OCI-LY7 (cell line): Measurements from ENCODE around the gene ANKS1B. TPM values are rescaled to one million over a fixed set of nuclear protein-coding genes. Genes with fewer than 3 reads are reported as not detected.

Source experiments
- BruUV-seq: library from RNA; stranded (reverse); fragments of 400-500 nt; replicated peaks from 2 replicates; lab custom pipeline; 2021; lab: Mats Ljungman, UMichigan
- CTCF ChIA-PET: fragments of 300-600 bp; sonication (Branson Sonifier 250); formaldehyde crosslinking; loops from one replicate; lab custom pipeline; 2022; ENCODE audit warnings: antibody characterized with exemption; ENCODE audit not compliant: unreplicated experiment; lab: Charles Lee
- POLR2A ChIA-PET: fragments of 300-600 bp; sonication (Branson Sonifier 250); formaldehyde crosslinking; loops from one replicate; lab custom pipeline; 2022; ENCODE audit warnings: antibody characterized with exemption; lab: Charles Lee
- DNase-seq: peaks from one replicate; pipeline ENCODE4 v3.0.0-alpha.2; 2015; ENCODE audit warnings: low spot score
- H2AFZ ChIP-seq: fragments of 200-600 bp; sonication (generic), shearing (Covaris generic); 2 replicates; pipeline ENCODE4 v1.6.1; 2014; ENCODE audit warnings: mild to moderate bottlenecking, antibody characterized with exemption, low read length, moderate library complexity
- H3K27ac ChIP-seq: fragments of 200-600 bp; sonication (generic); 2 replicates; pipeline ENCODE4 v1.5.1; 2014; ENCODE audit warnings: mixed run types, low read depth, mild to moderate bottlenecking, moderate library complexity, low read length, inconsistent platforms; ENCODE audit not compliant: poor library complexity, severe bottlenecking
- H3K36me3 ChIP-seq: fragments of 200-600 bp; sonication (generic); 2 replicates; pipeline ENCODE4 v1.6.1; 2014; ENCODE audit warnings: mild to moderate bottlenecking, antibody characterized with exemption, low read length, moderate library complexity, mixed read lengths; ENCODE audit not compliant: insufficient read depth
- H3K4me1 ChIP-seq: fragments of 200-600 bp; sonication (generic); 2 replicates; pipeline ENCODE4 v1.5.1; 2014; ENCODE audit warnings: mild to moderate bottlenecking, low read length; ENCODE audit not compliant: insufficient read depth, poor library complexity, severe bottlenecking
- H3K4me2 ChIP-seq: fragments of 200-600 bp; sonication (generic); 2 replicates; pipeline ENCODE4 v1.6.1; 2014; ENCODE audit warnings: mild to moderate bottlenecking, low read length
- H3K4me3 ChIP-seq: fragments of 200-600 bp; sonication (generic); 2 replicates; pipeline ENCODE4 v1.5.1; 2014; ENCODE audit warnings: mild to moderate bottlenecking, low read depth, low read length; ENCODE audit not compliant: poor library complexity, severe bottlenecking
- H3K79me2 ChIP-seq: fragments of 200-600 bp; sonication (generic); 2 replicates; pipeline ENCODE4 v1.6.1; 2016; ENCODE audit warnings: low read depth, mild to moderate bottlenecking, low read length, moderate library complexity, mixed read lengths; ENCODE audit not compliant: insufficient read depth
- H3K9me2 ChIP-seq: fragments of 200-600 bp; sonication (generic); 2 replicates; pipeline ENCODE4 v1.6.1; 2016; ENCODE audit warnings: mild to moderate bottlenecking, low read length, mixed read lengths; ENCODE audit not compliant: insufficient read depth
- H3K9me3 ChIP-seq: fragments of 200-600 bp; sonication (generic); 2 replicates; pipeline ENCODE4 v1.6.1; 2014; ENCODE audit warnings: mild to moderate bottlenecking, mixed run types, low read length, mixed read lengths
- H4K20me1 ChIP-seq: fragments of 200-600 bp; sonication (generic); 2 replicates; pipeline ENCODE4 v1.6.1; 2014; ENCODE audit warnings: mild to moderate bottlenecking, antibody characterized with exemption, low read length, moderate library complexity, mixed read lengths; ENCODE audit not compliant: insufficient read depth
- EZH2phosphoT487 ChIP-seq: fragments of 200-600 bp; sonication (generic); IDR thresholded peaks from 2 replicates; pipeline ENCODE4 v1.6.1; 2018; ENCODE audit warnings: low read depth, borderline replicate concordance, mild to moderate bottlenecking, mixed run types, antibody characterized with exemption, low read length, moderate library complexity, mixed read lengths
- intact Hi-C: fragments of 100-400 bp; cut with micrococcal nuclease; formaldehyde crosslinking; loops from one replicate; pipeline ENCODE4 v1.10.0; 2022; ENCODE audit not compliant: unreplicated experiment
- total RNA-seq, 2 experiments: library from RNA; depleted of rRNA in 1 of 2; stranded (reverse); fragments of >200 nt in 1 of 2; shearing (Covaris generic) in 1 of 2; gene quantifications; 2 replicates each; pipeline ENCODE4 v1.2.3, GENCODE V29; 2014 to 2022
- TF ChIP-seq, protein P1 (sequence below): fragments of 200-600 bp; sonication (generic); conservative IDR thresholded peaks from 2 replicates; pipeline ENCODE4 v1.5.1; 2014; ENCODE audit warnings: mild to moderate bottlenecking, antibody characterized with exemption, low read length, moderate library complexity, mixed read lengths

Gene ANKS1B
- total RNA-seq, 2 experiments from 2014 or later, result 2.9 to 6.0 TPM

- no peak overlapping the region for H3K4me3 ChIP-seq
- H3K4me1 ChIP-seq, result peaks cover 18% of the 10 kb centered on the region
- ChIA-PET CTCF (no interaction called here), POLR2A (no interaction called here)
- no peak overlapping the region for H3K4me2 ChIP-seq
- no TSS peak for BruUV-seq
- H3K9me3 ChIP-seq, result peaks cover 24% of the 10 kb centered on the region
- intact Hi-C loops, result no loop called here
- H3K79me2 ChIP-seq, result no peaks in the 10 kb centered on the region
- DNase-seq, result no peak
- no peak for TF ChIP-seq EZH2phosphoT487
- TF ChIP-seq, protein P1, sequence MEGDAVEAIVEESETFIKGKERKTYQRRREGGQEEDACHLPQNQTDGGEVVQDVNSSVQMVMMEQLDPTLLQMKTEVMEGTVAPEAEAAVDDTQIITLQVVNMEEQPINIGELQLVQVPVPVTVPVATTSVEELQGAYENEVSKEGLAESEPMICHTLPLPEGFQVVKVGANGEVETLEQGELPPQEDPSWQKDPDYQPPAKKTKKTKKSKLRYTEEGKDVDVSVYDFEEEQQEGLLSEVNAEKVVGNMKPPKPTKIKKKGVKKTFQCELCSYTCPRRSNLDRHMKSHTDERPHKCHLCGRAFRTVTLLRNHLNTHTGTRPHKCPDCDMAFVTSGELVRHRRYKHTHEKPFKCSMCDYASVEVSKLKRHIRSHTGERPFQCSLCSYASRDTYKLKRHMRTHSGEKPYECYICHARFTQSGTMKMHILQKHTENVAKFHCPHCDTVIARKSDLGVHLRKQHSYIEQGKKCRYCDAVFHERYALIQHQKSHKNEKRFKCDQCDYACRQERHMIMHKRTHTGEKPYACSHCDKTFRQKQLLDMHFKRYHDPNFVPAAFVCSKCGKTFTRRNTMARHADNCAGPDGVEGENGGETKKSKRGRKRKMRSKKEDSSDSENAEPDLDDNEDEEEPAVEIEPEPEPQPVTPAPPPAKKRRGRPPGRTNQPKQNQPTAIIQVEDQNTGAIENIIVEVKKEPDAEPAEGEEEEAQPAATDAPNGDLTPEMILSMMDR, result no peak
- H3K36me3 ChIP-seq, result peaks cover 12% of the 10 kb centered on the region; the same call in 1 of the 2 replicates
- no peaks in the 10 kb centered on the region for H4K20me1 ChIP-seq
- H3K9me2 ChIP-seq, result no peaks in the 10 kb centered on the region
- H2AFZ ChIP-seq, result no peak overlapping the region
- no peak overlapping the region for H3K27ac ChIP-seq
These were observed 749.4 kb downstream of the ANKS1B start for GRCh38 chr12:99235381-99235780.

DNA sequence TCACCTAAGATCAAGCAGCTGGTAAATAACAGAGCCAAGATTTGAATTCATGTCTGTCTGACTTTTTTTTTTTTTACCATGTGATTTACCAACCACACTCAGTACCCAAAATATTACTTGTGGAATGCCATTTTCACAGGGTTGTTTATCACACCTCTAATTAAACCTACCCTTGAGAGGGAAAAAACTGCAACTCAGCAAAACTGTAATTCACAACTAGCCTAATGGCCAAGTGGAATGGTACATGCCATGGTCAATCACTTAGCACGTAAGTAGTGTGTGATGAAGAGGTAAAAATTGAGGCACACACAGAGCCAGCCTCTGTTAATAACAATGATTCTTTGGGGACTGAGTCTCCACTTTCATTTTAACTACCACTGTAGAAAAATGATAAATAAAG is 750.0 kb downstream of the ANKS1B start:
- BruUV-seq, result no TSS peak

GRCh38 chr12:99232324-99232723 is 752.4 kb downstream of the ANKS1B start:
- intact Hi-C loops, result no loop called here
- Histone ChIP-seq H3K4me3 (no peak overlapping the region), H3K4me2 (no peak overlapping the region), H3K36me3 (peaks cover 6% of the 10 kb centered on the region; the same call in 1 of the 2 replicates), H3K27ac (no peak overlapping the region), H2AFZ (no peak overlapping the region), H4K20me1 (no peaks in the 10 kb centered on the region), H3K79me2 (no peaks in the 10 kb centered on the region), H3K9me3 (peaks cover 19% of the 10 kb centered on the region), H3K4me1 (peaks cover 4% of the 10 kb centered on the region), H3K9me2 (no peaks in the 10 kb centered on the region)
- ChIA-PET CTCF (no interaction called here), POLR2A (interaction anchor here (0.6 to 1.3 kb wide), 6 partner anchors 12 to 622 kb away, joined by 3 to 4 read pairs (median 4); no protein-coding TSS in a partner anchor)
- no TSS peak for BruUV-seq
- DNase-seq, result no peak
- TF ChIP-seq, protein P1, result no peak
- no peak for TF ChIP-seq EZH2phosphoT487

More for the DNA sequence above, 750.0 kb downstream of the ANKS1B start:
- H3K4me1 ChIP-seq, result peaks cover 18% of the 10 kb centered on the region
- no peak overlapping the region for H3K4me3 ChIP-seq
- no peaks in the 10 kb centered on the region for H4K20me1 ChIP-seq
- intact Hi-C loops, result no loop called here
- no peak overlapping the region for H2AFZ ChIP-seq
- peaks cover 12% of the 10 kb centered on the region; the same call in 1 of the 2 replicates for H3K36me3 ChIP-seq
- TF ChIP-seq, protein P1, result no peak
- no peak for TF ChIP-seq EZH2phosphoT487
- peaks cover 24% of the 10 kb centered on the region for H3K9me3 ChIP-seq
- H3K79me2 ChIP-seq, result no peaks in the 10 kb centered on the region
- H3K9me2 ChIP-seq, result no peaks in the 10 kb centered on the region
- H3K27ac ChIP-seq, result no peak overlapping the region
- CTCF ChIA-PET, result no interaction called here
- no peak overlapping the region for H3K4me2 ChIP-seq
- DNase-seq, result no peak
- POLR2A ChIA-PET, result interaction anchor here (1.5 kb wide), 1 partner anchor 10 kb away, joined by 4 read pairs; no protein-coding TSS in a partner anchor
